Activated gamma-delta T cell treated with anti-CD3 and anti-CD28 coated beads, Interleukin-2, amount 50 U/mL, for 16 hours (primary cell): Measurements from ENCODE around the gene PLA2G6.
"Not testable (repeated sequence)": the region's sequence is repeated elsewhere in the genome, so short reads cannot be mapped to it uniquely, and the experiment has no call there.

Experiments used
- DNase-seq: peaks from one replicate; pipeline ENCODE4 v3.0.0-alpha.2; 2020; ENCODE audit warnings: low read depth

PLA2G6 gene

GRCh38 chr22:38190581-38190980 lies 9.0 kb upstream of the PLA2G6 start:
- no peak for DNase-seq

GRCh38 chr22:38189104-38189503 lies 7.5 kb upstream of the PLA2G6 start:
- no peak for DNase-seq

GRCh38 chr22:38187413-38188212 lies 6.0 kb upstream of the PLA2G6 start:
- DNase-seq = no peak

- no peak for DNase-seq
Measured at GRCh38 chr22:38186429-38186828, 4.8 kb upstream of the PLA2G6 start.

- no peak for DNase-seq
Measured at GRCh38 chr22:38184788-38185187, 3.2 kb upstream of the PLA2G6 start.

GRCh38 chr22:38180841-38181452 lies 683 bp downstream of the PLA2G6 start:
- DNase-seq = no peak

- DNase-seq = not testable (repeated sequence)
Measured at GRCh38 chr22:38178605-38178937, 3.1 kb downstream of the PLA2G6 start.

GRCh38 chr22:38177926-38178604 lies 3.6 kb downstream of the PLA2G6 start:
- no peak for DNase-seq

GRCh38 chr22:38177571-38177925 lies 4.1 kb downstream of the PLA2G6 start:
- DNase-seq = not testable (repeated sequence)

- no peak for DNase-seq
Measured at GRCh38 chr22:38177044-38177443, 4.6 kb downstream of the PLA2G6 start.

GRCh38 chr22:38176170-38176741 lies 5.4 kb downstream of the PLA2G6 start:
- DNase-seq = peak; percentile 45

GRCh38 chr22:38175206-38176118 lies 6.2 kb downstream of the PLA2G6 start:
- DNase-seq = no peak

GRCh38 chr22:38174626-38175025 lies 7.0 kb downstream of the PLA2G6 start:
- no peak for DNase-seq

GRCh38 chr22:38173641-38173906 lies 8.1 kb downstream of the PLA2G6 start:
- no peak for DNase-seq

- DNase-seq = peak; percentile 69
Measured at GRCh38 chr22:38172832-38173640, 8.6 kb downstream of the PLA2G6 start.

- DNase-seq = no peak
Measured at GRCh38 chr22:38171927-38172831, 9.5 kb downstream of the PLA2G6 start.

- DNase-seq = no peak
Measured at GRCh38 chr22:38170469-38170868, 11.2 kb downstream of the PLA2G6 start.

GRCh38 chr22:38169116-38169515 lies 12.5 kb downstream of the PLA2G6 start:
- DNase-seq = no peak

- no peak for DNase-seq
Measured at GRCh38 chr22:38167988-38168407, 13.6 kb downstream of the PLA2G6 start.

- no peak for DNase-seq
Measured at GRCh38 chr22:38165922-38166593, 15.6 kb downstream of the PLA2G6 start.
